IMR-90 (cell line): ENCODE data around the gene GHDC. TPM values are rescaled to one million over a fixed set of nuclear protein-coding genes. Genes with fewer than 3 reads are reported as not detected.
"Not testable (repeated sequence)": the region's sequence is repeated elsewhere in the genome, so short reads cannot be mapped to it uniquely, and the experiment has no call there.

ENCODE experiments used
- ATAC-seq: fragments of 200-7000 bp; cut with Tn5 transposase; 2 replicates; pipeline ENCODE4 v1.9.1; 2020; ENCODE audit warnings: low read depth, mild to moderate bottlenecking, moderate library complexity
- BruUV-seq: library from RNA; stranded (reverse); fragments of 400-500 nt; replicated peaks from 2 replicates; lab custom pipeline; 2021; lab: Mats Ljungman, UMichigan
- CTCF ChIA-PET: fragments of 300-600 bp; formaldehyde crosslinking; extraction: SDS; loops from one replicate; lab custom pipeline; 2021; ENCODE audit warnings: antibody characterized with exemption; lab: Yijun Ruan, JAX
- POLR2A ChIA-PET: fragments of 300-600 bp; sonication (Branson Sonifier 250); formaldehyde crosslinking; loops from one replicate; lab custom pipeline; 2022; ENCODE audit warnings: antibody characterized with exemption; ENCODE audit not compliant: unreplicated experiment; lab: Charles Lee
- DNase-seq: peaks from one replicate; pipeline ENCODE4 v3.0.0; 2013
- H2AFZ ChIP-seq: replicated peaks from 2 replicates; pipeline ENCODE3; 2013; ENCODE audit warnings: low read length, mild to moderate bottlenecking; ENCODE audit not compliant: poor library complexity
- H2AK5ac ChIP-seq: 2 replicates; pipeline ENCODE4 v1.6.1; 2013; ENCODE audit warnings: low read depth, low read length, inconsistent platforms
- H2AK9ac ChIP-seq: replicated peaks from 2 replicates; pipeline ENCODE3; 2013; ENCODE audit warnings: mild to moderate bottlenecking, low read depth, low read length, moderate library complexity; ENCODE audit not compliant: poor library complexity
- H2BK120ac ChIP-seq: 2 replicates; pipeline ENCODE4 v1.6.1; 2013; ENCODE audit warnings: low read depth, low read length, inconsistent platforms
- H2BK15ac ChIP-seq: 3 replicates; pipeline ENCODE4 v1.6.1; 2013; ENCODE audit warnings: low read depth, low read length, inconsistent platforms
- H2BK20ac ChIP-seq: 2 replicates; pipeline ENCODE4 v1.6.1; 2013; ENCODE audit warnings: low read depth, mild to moderate bottlenecking, inconsistent platforms, low read length, moderate library complexity
- H2BK5ac ChIP-seq: 2 replicates; pipeline ENCODE4 v1.6.1; 2013; ENCODE audit warnings: mild to moderate bottlenecking, low read depth, low read length, inconsistent platforms; ENCODE audit not compliant: poor library complexity, severe bottlenecking
- H3K14ac ChIP-seq: replicated peaks from 2 replicates; pipeline ENCODE4 v1.6.1; 2013; ENCODE audit warnings: low read depth, low read length, inconsistent platforms
- H3K18ac ChIP-seq: 2 replicates; pipeline ENCODE4 v1.6.1; 2013; ENCODE audit warnings: low read depth, low read length, control low read depth
- H3K23ac ChIP-seq: 2 replicates; pipeline ENCODE4 v1.6.1; 2013; ENCODE audit warnings: low read depth, low read length, inconsistent platforms
- H3K27ac ChIP-seq: 2 replicates; pipeline ENCODE4 v1.5.1; 2013; ENCODE audit warnings: mild to moderate bottlenecking, control low read depth, low read length; ENCODE audit not compliant: insufficient read depth
- H3K27me3 ChIP-seq: 2 replicates; pipeline ENCODE4 v1.6.1; 2013; ENCODE audit warnings: low read length; ENCODE audit not compliant: control insufficient read depth, insufficient read depth
- H3K36me3 ChIP-seq: 2 replicates; pipeline ENCODE4 v1.6.1; 2013; ENCODE audit warnings: low read length, mixed read lengths; ENCODE audit not compliant: control insufficient read depth, insufficient read depth
- H3K4ac ChIP-seq: 2 replicates; pipeline ENCODE4 v1.6.1; 2013; ENCODE audit warnings: low read depth, low read length, inconsistent platforms
- H3K4me1 ChIP-seq: 2 replicates; pipeline ENCODE4 v1.6.1; 2013; ENCODE audit warnings: low read length, mixed read lengths; ENCODE audit not compliant: control insufficient read depth, insufficient read depth
- H3K4me2 ChIP-seq: 2 replicates; pipeline ENCODE4 v1.6.1; 2013; ENCODE audit warnings: low read depth, mild to moderate bottlenecking, control low read depth, low read length, moderate library complexity
- H3K4me3 ChIP-seq: 2 replicates; pipeline ENCODE4 v1.5.1; 2013; ENCODE audit warnings: low read depth, mild to moderate bottlenecking, control low read depth, low read length, moderate library complexity; ENCODE audit not compliant: insufficient read depth
- H3K56ac ChIP-seq: 2 replicates; pipeline ENCODE4 v1.6.1; 2013; ENCODE audit warnings: low read length, inconsistent platforms; ENCODE audit not compliant: insufficient read depth; ENCODE audit errors: extremely low read depth
- H3K79me1 ChIP-seq, 2 experiments: 2 replicates each; pipeline ENCODE4 v1.6.1; 2013; ENCODE audit warnings: low read length in 2 of 2, inconsistent platforms in 1 of 2, low read depth in 1 of 2
- H3K9ac ChIP-seq: 2 replicates; pipeline ENCODE4 v1.6.1; 2013; ENCODE audit warnings: low read depth, low read length, control low read depth
- H3K9me1 ChIP-seq: 2 replicates; pipeline ENCODE4 v1.6.1; 2013; ENCODE audit warnings: low read length, inconsistent platforms; ENCODE audit not compliant: insufficient read depth
- H3K9me3 ChIP-seq: 2 replicates; pipeline ENCODE4 v1.6.1; 2013; ENCODE audit warnings: low read length; ENCODE audit not compliant: control insufficient read depth, insufficient read depth
- H4K20me1 ChIP-seq: 2 replicates; pipeline ENCODE4 v1.6.1; 2013; ENCODE audit warnings: low read length, inconsistent platforms; ENCODE audit not compliant: insufficient read depth
- H4K5ac ChIP-seq: 2 replicates; pipeline ENCODE4 v1.6.1; 2013; ENCODE audit warnings: mild to moderate bottlenecking, low read depth, low read length, control low read depth
- H4K8ac ChIP-seq, 2 experiments: 2 replicates each; pipeline ENCODE4 v1.6.1; 2013; ENCODE audit warnings: low read depth in 2 of 2, low read length in 2 of 2, control low read depth in 1 of 2, inconsistent platforms in 1 of 2
- H4K91ac ChIP-seq: 2 replicates; pipeline ENCODE4 v1.6.1; 2013; ENCODE audit warnings: low read depth, low read length, inconsistent platforms; ENCODE audit not compliant: insufficient read depth
- CEBPB ChIP-seq: IDR thresholded peaks from 2 replicates; pipeline ENCODE4 v1.6.1; 2012; ENCODE audit warnings: low read depth, low read length, improper control_type of control experiment
- WGBS, 2 experiments: methylation state at CpG; one replicate each; pipeline versions ENCODE4 v1.1.5 to v1.1.7; 2013; ENCODE audit warnings: missing lambda C conversion rate in 2 of 2; ENCODE audit not compliant: insufficient read length in 1 of 2; ENCODE audit errors: extremely low coverage in 2 of 2; 5-methylcytosine and 5-hydroxymethylcytosine counted together
- dilution Hi-C: fragments of 300-500 bp; cut with HindIII; formaldehyde crosslinking; loops from one replicate; pipeline ENCODE4 v1.14.3; 2018; ENCODE audit warnings: low sequenced_read_pairs; ENCODE audit not compliant: unreplicated experiment
- in situ Hi-C: fragments of 300-500 bp; cut with MboI; formaldehyde crosslinking; loops from 3 replicates; pipeline ENCODE4 v1.14.3; 2019; ENCODE audit warnings: low sequenced_read_pairs, inconsistent platforms, mixed read lengths
- intact Hi-C: fragments of 100-400 bp; cut with micrococcal nuclease; formaldehyde crosslinking; loops from 2 replicates; pipeline ENCODE4 v1.10.0; 2022
- polyA plus RNA-seq, 3 experiments: library from polyadenylated mRNA; depleted of rRNA; stranded (reverse); fragments of >200 nt; gene quantifications; 2 replicates each; pipeline ENCODE4 v1.2.3, GENCODE V29; 2012; ENCODE audit warnings: low replicate concordance in 1 of 3
- total RNA-seq: library from RNA; depleted of rRNA; stranded (reverse); fragments of >200 nt; gene quantifications from 2 replicates; pipeline ENCODE4 v1.2.3, GENCODE V29; 2012

Gene GHDC
- total and polyA plus RNA-seq, 2 of the 4 experiments (the other 2 are of a cell fraction), result 5.2 to 8.1 TPM

DNA sequence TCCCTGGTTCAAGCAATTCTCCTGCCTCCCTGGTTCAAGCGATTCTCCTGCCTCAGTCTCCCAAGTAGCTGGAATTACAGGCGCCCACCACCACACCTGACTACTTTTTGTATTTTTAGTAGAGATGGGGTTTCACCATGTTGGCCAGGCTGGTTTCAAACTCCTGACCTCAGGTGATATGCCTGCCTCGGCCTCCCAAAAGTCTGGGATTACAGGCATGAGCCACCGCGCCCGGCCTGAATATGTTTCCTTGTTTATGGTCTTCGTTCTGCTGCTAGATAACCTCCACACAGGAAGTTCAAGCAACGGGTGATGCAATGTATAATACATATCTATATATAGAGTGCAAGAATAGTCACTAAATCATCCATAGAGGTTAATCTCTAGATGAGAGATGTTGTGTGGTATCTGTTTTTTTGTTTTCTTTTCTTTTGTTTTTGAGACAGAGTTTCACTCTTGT is 11.9 kb upstream of the GHDC start:
- intact Hi-C loops, result not testable (repeated sequence)

More for the DNA sequence above, 11.9 kb upstream of the GHDC start:
- H3K9me1 ChIP-seq, CTCF ChIA-PET, H3K27ac ChIP-seq, H2BK20ac ChIP-seq, H3K27me3 ChIP-seq, H3K4ac ChIP-seq, H2AFZ ChIP-seq, H3K14ac ChIP-seq, H3K4me3 ChIP-seq, H4K8ac ChIP-seq, H3K23ac ChIP-seq, H4K20me1 ChIP-seq, H4K5ac ChIP-seq, H2BK5ac ChIP-seq, DNase-seq, in situ Hi-C loops, H3K4me1 ChIP-seq, H3K79me1 ChIP-seq, H3K4me2 ChIP-seq, H2AK9ac ChIP-seq, POLR2A ChIA-PET, ATAC-seq, H3K56ac ChIP-seq, H3K9ac ChIP-seq, H2BK15ac ChIP-seq, H2BK120ac ChIP-seq, H4K91ac ChIP-seq, dilution Hi-C loops, BruUV-seq, H3K18ac ChIP-seq, H2AK5ac ChIP-seq, H3K9me3 ChIP-seq: not testable (repeated sequence)
- H3K36me3 ChIP-seq, result peaks cover 54% of the 10 kb centered on the region
- WGBS, 2 experiments, result no CpG with 5 or more reads among the region's 8 CpGs
- peak; percentile 25; the same call in 1 of the 2 replicates for TF ChIP-seq CEBPB
